HEK293 (cell line): ENCODE data around the gene CHD1.

ENCODE experiments used
- CTCF ChIA-PET: fragments of 350-600 bp; formaldehyde crosslinking; extraction: SDS; loops from one replicate; lab custom pipeline; 2021; ENCODE audit warnings: antibody characterized with exemption; lab: Yijun Ruan, JAX
- POLR2A ChIA-PET: fragments of 300-600 bp; formaldehyde crosslinking; extraction: SDS; loops from one replicate; lab custom pipeline; 2020; ENCODE audit warnings: antibody characterized with exemption, inconsistent platforms; lab: Yijun Ruan, JAX
- H3K27ac ChIP-seq: fragments of 200-500 bp; sonication (Bioruptor generic); 2 replicates; pipeline ENCODE4 v1.5.1; 2014; ENCODE audit warnings: low read depth, low read length, control low read depth, inconsistent platforms; ENCODE audit errors: extremely low read depth
- H3K36me3 ChIP-seq, 2 experiments: fragments of 200-500 bp in 1 of 2; sonication (Bioruptor generic) in 1 of 2; 1 replicate in 1 of 2; 2 replicates in 1 of 2; pipeline ENCODE4 v1.5.1; 2014 to 2017; ENCODE audit warnings: inconsistent platforms in 2 of 2, low read length in 2 of 2; ENCODE audit not compliant: control insufficient read depth in 2 of 2, insufficient read depth in 1 of 2
- H3K4me1 ChIP-seq: fragments of 200-500 bp; sonication (Bioruptor generic); 2 replicates; pipeline ENCODE4 v1.5.1; 2014; ENCODE audit warnings: mild to moderate bottlenecking, low read length, inconsistent platforms; ENCODE audit not compliant: control insufficient read depth, insufficient read depth
- H3K4me3 ChIP-seq: 2 replicates; pipeline ENCODE4 v1.5.1; 2011; ENCODE audit warnings: low read depth, mild to moderate bottlenecking, control low read depth, low read length, moderate library complexity
- H3K9me3 ChIP-seq: fragments of 200-500 bp; sonication (Bioruptor generic); 2 replicates; pipeline ENCODE4 v1.5.1; 2014; ENCODE audit warnings: low read depth, low read length, inconsistent platforms; ENCODE audit not compliant: control insufficient read depth, insufficient read depth
- BCL11B ChIP-seq: fragments of 450-650 bp; formaldehyde crosslinking; IDR thresholded peaks from 2 replicates; pipeline ENCODE4 v1.5.1; 2016; ENCODE audit warnings: low read depth, missing biosample characterization, missing genetic modification characterization
- GLI4 ChIP-seq: fragments of 450-650 bp; formaldehyde crosslinking; IDR thresholded peaks from 2 replicates; pipeline ENCODE4 v1.5.1; 2016; ENCODE audit warnings: missing biosample characterization, missing genetic modification characterization
- IKZF3 ChIP-seq: fragments of 450-650 bp; IDR thresholded peaks from 2 replicates; pipeline ENCODE4 v1.5.0; 2018; ENCODE audit warnings: missing biosample characterization, mild to moderate bottlenecking, missing genetic modification characterization, moderate library complexity
- KLF1 ChIP-seq: fragments of 450-650 bp; formaldehyde crosslinking; IDR thresholded peaks from 2 replicates; pipeline ENCODE4 v1.5.1; 2016; ENCODE audit warnings: missing biosample characterization, missing genetic modification characterization
- PRDM1 ChIP-seq: fragments of 450-650 bp; formaldehyde crosslinking; IDR thresholded peaks from 2 replicates; pipeline ENCODE4; 2016; ENCODE audit warnings: missing biosample characterization, missing genetic modification characterization
- SP2 ChIP-seq: fragments of 450-650 bp; formaldehyde crosslinking; IDR thresholded peaks from 2 replicates; pipeline ENCODE4 v1.5.1; 2016; ENCODE audit warnings: missing biosample characterization, missing genetic modification characterization
- SP3 ChIP-seq: fragments of 450-650 bp; formaldehyde crosslinking; IDR thresholded peaks from 2 replicates; pipeline ENCODE4 v1.5.1; 2016; ENCODE audit warnings: missing biosample characterization, missing genetic modification characterization
- WT1 ChIP-seq: fragments of 450-650 bp; formaldehyde crosslinking; IDR thresholded peaks from 2 replicates; pipeline ENCODE4 v1.5.1; 2016; ENCODE audit warnings: missing biosample characterization, missing genetic modification characterization
- ZBTB48 ChIP-seq: fragments of 450-650 bp; formaldehyde crosslinking; IDR thresholded peaks from 2 replicates; pipeline ENCODE4 v1.5.1; 2016; ENCODE audit warnings: missing biosample characterization, missing genetic modification characterization
- ZNF221 ChIP-seq: fragments of 450-650 bp; formaldehyde crosslinking; IDR thresholded peaks from 2 replicates; pipeline ENCODE4 v1.5.1; 2017; ENCODE audit warnings: missing biosample characterization, missing genetic modification characterization, borderline replicate concordance
- ZNF248 ChIP-seq: fragments of 450-650 bp; formaldehyde crosslinking; IDR thresholded peaks from 2 replicates; pipeline ENCODE4 v1.5.1; 2017; ENCODE audit warnings: missing biosample characterization, missing genetic modification characterization
- ZNF548 ChIP-seq: fragments of 450-650 bp; formaldehyde crosslinking; IDR thresholded peaks from 2 replicates; pipeline ENCODE4 v1.5.1; 2016; ENCODE audit warnings: missing biosample characterization, missing genetic modification characterization
- ZNF549 ChIP-seq: fragments of 450-650 bp; IDR thresholded peaks from 2 replicates; pipeline ENCODE4 v1.5.1; 2018; ENCODE audit warnings: missing biosample characterization, missing genetic modification characterization, mild to moderate bottlenecking, inconsistent platforms, moderate library complexity
- TF ChIP-seq, protein P1 (sequence below): fragments of 450-650 bp; formaldehyde crosslinking; IDR thresholded peaks from 2 replicates; pipeline ENCODE4 v1.5.1; 2016; ENCODE audit warnings: missing biosample characterization, missing genetic modification characterization, borderline replicate concordance
- TF ChIP-seq, protein P2 (sequence below): fragments of 450-650 bp; formaldehyde crosslinking; IDR thresholded peaks from 2 replicates; pipeline ENCODE4 v1.5.1; 2017; ENCODE audit warnings: missing biosample characterization, missing genetic modification characterization
- TF ChIP-seq, protein P3 (sequence below): fragments of 450-650 bp; formaldehyde crosslinking; IDR thresholded peaks from 2 replicates; pipeline ENCODE4 v1.5.1; 2016; ENCODE audit warnings: missing biosample characterization, missing genetic modification characterization
- TF ChIP-seq, protein P4 (sequence below): fragments of 450-650 bp; formaldehyde crosslinking; IDR thresholded peaks from 2 replicates; pipeline ENCODE4 v1.5.1; 2016; ENCODE audit warnings: missing biosample characterization, missing genetic modification characterization

CHD1 gene

DNA sequence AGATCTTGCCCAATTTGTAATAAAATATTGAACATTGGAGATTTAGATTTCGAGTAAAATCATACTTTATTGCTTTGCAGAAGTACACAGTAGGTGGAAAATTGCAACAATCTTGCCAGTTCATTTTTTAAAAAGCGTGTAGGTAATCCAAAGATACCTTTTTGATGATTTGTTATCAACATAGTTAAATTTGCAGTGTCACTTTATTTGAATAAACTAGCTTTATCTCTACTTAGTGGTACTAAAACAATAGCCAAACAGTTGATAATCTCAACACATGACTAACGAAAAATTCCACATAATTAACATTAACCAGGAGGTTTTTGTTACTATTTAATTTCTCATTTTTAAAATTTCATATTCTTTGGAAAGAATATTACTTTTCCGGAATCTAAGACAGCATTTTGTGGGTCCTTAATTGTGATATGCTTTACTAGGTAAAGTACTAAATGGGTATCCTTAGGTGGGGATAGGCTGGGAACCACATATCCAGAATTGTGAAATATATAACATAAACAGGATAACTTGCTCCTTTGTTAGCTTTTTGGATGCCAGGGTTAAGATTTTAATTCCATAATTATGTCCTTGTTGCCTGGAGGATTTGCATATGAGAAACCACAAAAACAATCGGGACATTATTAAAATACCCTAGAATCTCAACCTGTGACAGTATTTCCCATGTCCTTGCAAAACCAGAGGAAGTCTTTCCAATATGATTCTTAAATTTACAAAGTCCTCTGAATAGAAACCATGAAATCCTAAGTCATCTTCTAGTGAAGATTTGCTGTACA, 2.4 kb upstream of the CHD1 start (continued):
- TF ChIP-seq, protein P1, sequence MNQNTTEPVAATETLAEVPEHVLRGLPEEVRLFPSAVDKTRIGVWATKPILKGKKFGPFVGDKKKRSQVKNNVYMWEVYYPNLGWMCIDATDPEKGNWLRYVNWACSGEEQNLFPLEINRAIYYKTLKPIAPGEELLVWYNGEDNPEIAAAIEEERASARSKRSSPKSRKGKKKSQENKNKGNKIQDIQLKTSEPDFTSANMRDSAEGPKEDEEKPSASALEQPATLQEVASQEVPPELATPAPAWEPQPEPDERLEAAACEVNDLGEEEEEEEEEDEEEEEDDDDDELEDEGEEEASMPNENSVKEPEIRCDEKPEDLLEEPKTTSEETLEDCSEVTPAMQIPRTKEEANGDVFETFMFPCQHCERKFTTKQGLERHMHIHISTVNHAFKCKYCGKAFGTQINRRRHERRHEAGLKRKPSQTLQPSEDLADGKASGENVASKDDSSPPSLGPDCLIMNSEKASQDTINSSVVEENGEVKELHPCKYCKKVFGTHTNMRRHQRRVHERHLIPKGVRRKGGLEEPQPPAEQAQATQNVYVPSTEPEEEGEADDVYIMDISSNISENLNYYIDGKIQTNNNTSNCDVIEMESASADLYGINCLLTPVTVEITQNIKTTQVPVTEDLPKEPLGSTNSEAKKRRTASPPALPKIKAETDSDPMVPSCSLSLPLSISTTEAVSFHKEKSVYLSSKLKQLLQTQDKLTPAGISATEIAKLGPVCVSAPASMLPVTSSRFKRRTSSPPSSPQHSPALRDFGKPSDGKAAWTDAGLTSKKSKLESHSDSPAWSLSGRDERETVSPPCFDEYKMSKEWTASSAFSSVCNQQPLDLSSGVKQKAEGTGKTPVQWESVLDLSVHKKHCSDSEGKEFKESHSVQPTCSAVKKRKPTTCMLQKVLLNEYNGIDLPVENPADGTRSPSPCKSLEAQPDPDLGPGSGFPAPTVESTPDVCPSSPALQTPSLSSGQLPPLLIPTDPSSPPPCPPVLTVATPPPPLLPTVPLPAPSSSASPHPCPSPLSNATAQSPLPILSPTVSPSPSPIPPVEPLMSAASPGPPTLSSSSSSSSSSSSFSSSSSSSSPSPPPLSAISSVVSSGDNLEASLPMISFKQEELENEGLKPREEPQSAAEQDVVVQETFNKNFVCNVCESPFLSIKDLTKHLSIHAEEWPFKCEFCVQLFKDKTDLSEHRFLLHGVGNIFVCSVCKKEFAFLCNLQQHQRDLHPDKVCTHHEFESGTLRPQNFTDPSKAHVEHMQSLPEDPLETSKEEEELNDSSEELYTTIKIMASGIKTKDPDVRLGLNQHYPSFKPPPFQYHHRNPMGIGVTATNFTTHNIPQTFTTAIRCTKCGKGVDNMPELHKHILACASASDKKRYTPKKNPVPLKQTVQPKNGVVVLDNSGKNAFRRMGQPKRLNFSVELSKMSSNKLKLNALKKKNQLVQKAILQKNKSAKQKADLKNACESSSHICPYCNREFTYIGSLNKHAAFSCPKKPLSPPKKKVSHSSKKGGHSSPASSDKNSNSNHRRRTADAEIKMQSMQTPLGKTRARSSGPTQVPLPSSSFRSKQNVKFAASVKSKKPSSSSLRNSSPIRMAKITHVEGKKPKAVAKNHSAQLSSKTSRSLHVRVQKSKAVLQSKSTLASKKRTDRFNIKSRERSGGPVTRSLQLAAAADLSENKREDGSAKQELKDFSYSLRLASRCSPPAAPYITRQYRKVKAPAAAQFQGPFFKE (tag by site-specific recombination), result no peak
- no peak for TF ChIP-seq BCL11B (tag by site-specific recombination)
- no peak for TF ChIP-seq ZNF248
- TF ChIP-seq IKZF3 (tag by site-specific recombination), result no peak
- no peak for TF ChIP-seq ZNF548 (tag by site-specific recombination)
- TF ChIP-seq, protein P2, sequence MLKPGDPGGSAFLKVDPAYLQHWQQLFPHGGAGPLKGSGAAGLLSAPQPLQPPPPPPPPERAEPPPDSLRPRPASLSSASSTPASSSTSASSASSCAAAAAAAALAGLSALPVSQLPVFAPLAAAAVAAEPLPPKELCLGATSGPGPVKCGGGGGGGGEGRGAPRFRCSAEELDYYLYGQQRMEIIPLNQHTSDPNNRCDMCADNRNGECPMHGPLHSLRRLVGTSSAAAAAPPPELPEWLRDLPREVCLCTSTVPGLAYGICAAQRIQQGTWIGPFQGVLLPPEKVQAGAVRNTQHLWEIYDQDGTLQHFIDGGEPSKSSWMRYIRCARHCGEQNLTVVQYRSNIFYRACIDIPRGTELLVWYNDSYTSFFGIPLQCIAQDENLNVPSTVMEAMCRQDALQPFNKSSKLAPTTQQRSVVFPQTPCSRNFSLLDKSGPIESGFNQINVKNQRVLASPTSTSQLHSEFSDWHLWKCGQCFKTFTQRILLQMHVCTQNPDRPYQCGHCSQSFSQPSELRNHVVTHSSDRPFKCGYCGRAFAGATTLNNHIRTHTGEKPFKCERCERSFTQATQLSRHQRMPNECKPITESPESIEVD (tag by site-specific recombination), result no peak

DNA sequence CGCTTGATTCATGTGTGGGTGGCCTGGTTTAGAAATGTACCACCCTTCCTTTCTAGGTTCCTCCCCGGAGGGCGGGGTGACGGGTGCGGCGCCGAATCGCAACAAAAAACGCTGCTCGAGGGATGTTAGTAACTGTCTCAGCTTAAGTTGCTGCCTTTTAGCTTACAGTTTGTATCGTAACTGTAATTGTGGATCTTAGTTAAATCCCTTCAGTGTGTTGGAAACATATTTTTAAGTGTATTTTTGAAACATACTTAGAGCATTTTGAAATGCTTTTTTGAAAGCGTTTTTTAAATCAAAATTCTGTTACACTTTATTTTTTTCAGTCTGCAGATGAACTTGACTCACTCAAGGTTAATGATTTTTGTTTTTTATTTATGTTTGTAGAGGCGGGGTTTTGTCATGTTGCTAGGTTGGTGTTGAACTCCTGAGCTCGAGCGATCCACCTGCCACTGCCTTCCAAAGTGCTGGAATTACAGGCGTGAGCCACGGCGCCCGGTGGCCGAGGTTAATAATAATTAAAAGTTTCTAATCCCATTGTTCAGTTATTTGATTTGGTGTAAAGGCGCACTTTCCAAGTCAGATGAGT, 997 bp upstream of the CHD1 start:
- Histone ChIP-seq H3K4me3 (peak overlapping the region; percentile 99), H3K4me1 (0 out of 2 replicates have a peak, but pooled peaks cover 4% of the 10 kb centered on the region), H3K27ac (peak overlapping the region; percentile 98), H3K9me3 (no peaks in the 10 kb centered on the region), H3K36me3 (peaks cover 8 to 14% of the 10 kb centered on the region in 2 experiments)
- ChIA-PET CTCF (interaction anchor here (0.6 to 1.5 kb wide), 5 partner anchors 11 to 1693 kb away, joined by 3 to 5 read pairs (median 4); no protein-coding TSS in a partner anchor), POLR2A (interaction anchor here (0.9 to 3.2 kb wide), 7 partner anchors 8 to 103 kb away, joined by 3 to 16 read pairs (median 4); no protein-coding TSS in a partner anchor)
- no peak for TF ChIP-seq BCL11B (tag by site-specific recombination)
- TF ChIP-seq PRDM1 (tag by site-specific recombination), result 0 out of 2 replicates have a peak, but pooled peaks have one; percentile 42
- no peak for TF ChIP-seq WT1 (tag by site-specific recombination)
- peak; percentile 83 for TF ChIP-seq SP2
- TF ChIP-seq GLI4, result no peak
- TF ChIP-seq ZNF221 (tag by site-specific recombination), result no peak
- peak; percentile 92; the same call in 1 of the 2 replicates for TF ChIP-seq KLF1 (tag by site-specific recombination)
- TF ChIP-seq, protein P3, sequence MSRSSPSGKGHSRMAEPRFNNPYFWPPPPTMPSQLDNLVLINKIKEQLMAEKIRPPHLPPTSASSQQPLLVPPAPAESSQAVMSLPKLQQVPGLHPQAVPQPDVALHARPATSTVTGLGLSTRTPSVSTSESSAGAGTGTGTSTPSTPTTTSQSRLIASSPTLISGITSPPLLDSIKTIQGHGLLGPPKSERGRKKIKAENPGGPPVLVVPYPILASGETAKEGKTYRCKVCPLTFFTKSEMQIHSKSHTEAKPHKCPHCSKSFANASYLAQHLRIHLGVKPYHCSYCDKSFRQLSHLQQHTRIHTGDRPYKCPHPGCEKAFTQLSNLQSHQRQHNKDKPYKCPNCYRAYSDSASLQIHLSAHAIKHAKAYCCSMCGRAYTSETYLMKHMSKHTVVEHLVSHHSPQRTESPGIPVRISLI, result peak; percentile 73
- TF ChIP-seq, protein P4, sequence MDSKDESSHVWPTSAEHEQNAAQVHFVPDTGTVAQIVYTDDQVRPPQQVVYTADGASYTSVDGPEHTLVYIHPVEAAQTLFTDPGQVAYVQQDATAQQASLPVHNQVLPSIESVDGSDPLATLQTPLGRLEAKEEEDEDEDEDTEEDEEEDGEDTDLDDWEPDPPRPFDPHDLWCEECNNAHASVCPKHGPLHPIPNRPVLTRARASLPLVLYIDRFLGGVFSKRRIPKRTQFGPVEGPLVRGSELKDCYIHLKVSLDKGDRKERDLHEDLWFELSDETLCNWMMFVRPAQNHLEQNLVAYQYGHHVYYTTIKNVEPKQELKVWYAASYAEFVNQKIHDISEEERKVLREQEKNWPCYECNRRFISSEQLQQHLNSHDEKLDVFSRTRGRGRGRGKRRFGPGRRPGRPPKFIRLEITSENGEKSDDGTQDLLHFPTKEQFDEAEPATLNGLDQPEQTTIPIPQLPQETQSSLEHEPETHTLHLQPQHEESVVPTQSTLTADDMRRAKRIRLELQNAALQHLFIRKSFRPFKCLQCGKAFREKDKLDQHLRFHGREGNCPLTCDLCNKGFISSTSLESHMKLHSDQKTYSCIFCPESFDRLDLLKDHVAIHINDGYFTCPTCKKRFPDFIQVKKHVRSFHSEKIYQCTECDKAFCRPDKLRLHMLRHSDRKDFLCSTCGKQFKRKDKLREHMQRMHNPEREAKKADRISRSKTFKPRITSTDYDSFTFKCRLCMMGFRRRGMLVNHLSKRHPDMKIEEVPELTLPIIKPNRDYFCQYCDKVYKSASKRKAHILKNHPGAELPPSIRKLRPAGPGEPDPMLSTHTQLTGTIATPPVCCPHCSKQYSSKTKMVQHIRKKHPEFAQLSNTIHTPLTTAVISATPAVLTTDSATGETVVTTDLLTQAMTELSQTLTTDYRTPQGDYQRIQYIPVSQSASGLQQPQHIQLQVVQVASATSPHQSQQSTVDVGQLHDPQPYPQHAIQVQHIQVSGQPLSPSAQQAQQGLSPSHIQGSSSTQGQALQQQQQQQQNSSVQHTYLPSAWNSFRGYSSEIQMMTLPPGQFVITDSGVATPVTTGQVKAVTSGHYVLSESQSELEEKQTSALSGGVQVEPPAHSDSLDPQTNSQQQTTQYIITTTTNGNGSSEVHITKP (tag by site-specific recombination), result 0 out of 2 replicates have a peak, but pooled peaks have one; percentile 33
- TF ChIP-seq ZNF549 (tag by site-specific recombination), result peak; percentile 37; the same call in 1 of the 2 replicates
- TF ChIP-seq SP3, result peak; percentile 24; the same call in 1 of the 2 replicates
- TF ChIP-seq ZBTB48, result 0 out of 2 replicates have a peak, but pooled peaks have one; percentile 31
